Measurements from ENCODE around the gene NOTUM. TPM values are rescaled to one million over a fixed set of nuclear protein-coding genes. Genes with fewer than 3 reads are reported as not detected.
"Not testable (repeated sequence)": the region's sequence is repeated elsewhere in the genome, so short reads cannot be mapped to it uniquely, and the experiment has no call there.

The NOTUM gene
- total and polyA plus RNA-seq, 2 experiments from 2014 or later: 0.29 to 1.6 TPM

DNA sequence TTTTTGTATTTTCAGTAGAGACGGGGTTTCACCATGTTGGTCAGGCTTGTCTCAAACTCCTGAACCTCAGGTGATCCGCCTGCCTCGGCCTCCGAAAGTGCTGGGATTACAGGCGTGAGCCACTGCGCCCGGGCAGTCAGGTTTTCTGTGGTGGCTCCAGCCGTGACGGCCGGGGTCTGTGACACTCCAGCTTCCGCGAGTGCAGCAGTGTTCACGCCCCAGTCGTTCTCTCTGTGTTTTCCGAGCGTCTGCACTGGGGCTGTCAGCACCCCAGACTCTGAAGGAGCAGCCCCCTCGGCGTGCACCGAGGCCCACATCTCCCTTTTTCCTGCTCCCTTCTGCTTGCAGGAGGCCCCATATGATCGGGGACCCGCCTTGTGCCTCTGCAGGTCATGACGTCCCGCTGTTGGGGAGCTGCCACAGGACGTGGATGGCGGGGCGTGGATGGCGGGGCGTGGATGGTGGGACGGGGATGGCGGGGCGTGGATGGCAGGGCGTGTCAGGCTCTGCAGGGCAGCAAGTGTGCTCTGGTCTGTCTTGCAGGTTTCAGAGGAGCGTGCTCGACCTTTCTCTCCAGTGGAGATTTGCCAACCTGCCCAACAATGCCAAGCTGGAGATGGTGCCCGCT lies 22.1 kb upstream of the NOTUM start (continued):
- no peak for TF ChIP-seq CTCF (conservative IDR thresholded peaks at IDR 0.05; ENCODE audit: low read depth in 2 of 2)
- TF ChIP-seq EZH2phosphoT487 (IDR thresholded peaks at IDR 0.05; ENCODE audit: unreplicated experiment): no peak
- no peak for TF ChIP-seq NANOG (IDR thresholded peaks at IDR 0.05; ENCODE audit: borderline replicate concordance)
- TF ChIP-seq ZNF331 (CRISPR knock-in tag; IDR thresholded peaks at IDR 0.05; ENCODE audit: low read depth): no peak
- no peak for TF ChIP-seq STAT1 (IDR thresholded peaks at IDR 0.05; ENCODE audit: unreplicated experiment)
- TF ChIP-seq ETS1 (IDR thresholded peaks at IDR 0.05): no peak

DNA sequence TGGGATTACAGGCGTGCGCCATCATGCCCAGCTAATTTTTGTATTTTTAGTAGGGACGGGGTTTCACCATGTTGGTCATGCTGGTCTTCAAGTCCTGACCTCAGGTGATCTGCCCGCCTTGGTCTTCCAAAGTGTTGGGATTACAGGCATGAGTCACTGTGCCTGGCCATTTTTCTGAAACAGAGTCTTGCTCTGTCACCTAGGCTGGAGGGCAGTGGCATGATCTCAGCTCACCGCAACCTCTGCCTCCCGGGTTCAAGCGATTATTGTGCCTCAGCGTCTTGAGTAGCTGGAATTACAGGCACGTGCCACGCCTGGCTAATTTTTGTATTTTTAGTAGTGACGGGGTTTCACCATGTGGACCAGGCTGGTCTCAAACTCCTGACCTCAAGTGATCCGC lies 20.5 kb upstream of the NOTUM start:
- H3K4me3 ChIP-seq; DNase-seq (ENCODE audit: low spot score); H3K27ac Mint-ChIP-seq; H3K4me2 ChIP-seq; H3K9me3 Mint-ChIP-seq; H3K27ac ChIP-seq (ENCODE audit: low read depth); H3K36me3 ChIP-seq (ENCODE audit: insufficient read depth); H3K27me3 ChIP-seq (ENCODE audit: insufficient read depth); H3K4me1 Mint-ChIP-seq; H3K4me3 Mint-ChIP-seq; ATAC-seq; H3K79me2 ChIP-seq (replicated peaks; ENCODE audit: insufficient read depth); H3K9me2 ChIP-seq (ENCODE audit: insufficient read depth); H4K20me1 ChIP-seq (replicated peaks; ENCODE audit: insufficient read depth); H2AFZ ChIP-seq; H3F3A ChIP-seq (replicated peaks; ENCODE audit: low read depth); H3K4me1 ChIP-seq (ENCODE audit: insufficient read depth): not testable (repeated sequence)
- H3K36me3 Mint-ChIP-seq (ENCODE audit: low read depth): peaks cover 49% of the 10 kb centered on the region
- H3K27me3 Mint-ChIP-seq (ENCODE audit: insufficient read depth, low read depth, poor library complexity): peaks cover 14% of the 10 kb centered on the region

GRCh38 chr17:81980707-81981343 lies 19.8 kb upstream of the NOTUM start:
- Histone ChIP-seq H4K20me1 (replicated peaks; ENCODE audit: insufficient read depth) (no peaks in the 10 kb centered on the region; the same call in 1 of the 2 replicates), H3K36me3 (ENCODE audit: insufficient read depth) (peaks cover 4% of the 10 kb centered on the region; the same call in 1 of the 2 replicates), H3K9me2 (ENCODE audit: insufficient read depth) (no peaks in the 10 kb centered on the region), H2AFZ (no peak overlapping the region), H3F3A (replicated peaks; ENCODE audit: low read depth) (peaks cover 4% of the 10 kb centered on the region; the same call in 1 of the 2 replicates), H3K4me1 (ENCODE audit: insufficient read depth) (no peaks in the 10 kb centered on the region), H3K4me2 (no peak overlapping the region), H3K4me3 (no peak overlapping the region), H3K27ac (ENCODE audit: low read depth) (no peak overlapping the region), H3K27me3 (ENCODE audit: insufficient read depth) (peaks cover 13% of the 10 kb centered on the region), H3K79me2 (replicated peaks; ENCODE audit: insufficient read depth) (peaks cover 9% of the 10 kb centered on the region)
- H3K9me3 Mint-ChIP-seq: no peaks in the 10 kb centered on the region
- no peak overlapping the region for H3K4me3 Mint-ChIP-seq
- peaks cover 47% of the 10 kb centered on the region for H3K36me3 Mint-ChIP-seq (ENCODE audit: low read depth)
- DNase-seq (ENCODE audit: low spot score) (no peak), ATAC-seq (no peak)
- H3K27me3 Mint-ChIP-seq (ENCODE audit: insufficient read depth, low read depth, poor library complexity): peaks cover 21% of the 10 kb centered on the region
- no peak overlapping the region for H3K27ac Mint-ChIP-seq
- H3K4me1 Mint-ChIP-seq: peaks cover 6% of the 10 kb centered on the region; the same call in 2 of the 3 replicates
- TF ChIP-seq POLR2AphosphoS5 (IDR thresholded peaks at IDR 0.05; ENCODE audit: low read depth) (no peak), REST (IDR thresholded peaks at IDR 0.05; ENCODE audit: unreplicated experiment) (no peak), ZNF114 (CRISPR knock-in tag; IDR thresholded peaks at IDR 0.05) (no peak)

All from GM23338 (cell line).